ENCODE results near the gene TFPT.

TFPT gene

DNA sequence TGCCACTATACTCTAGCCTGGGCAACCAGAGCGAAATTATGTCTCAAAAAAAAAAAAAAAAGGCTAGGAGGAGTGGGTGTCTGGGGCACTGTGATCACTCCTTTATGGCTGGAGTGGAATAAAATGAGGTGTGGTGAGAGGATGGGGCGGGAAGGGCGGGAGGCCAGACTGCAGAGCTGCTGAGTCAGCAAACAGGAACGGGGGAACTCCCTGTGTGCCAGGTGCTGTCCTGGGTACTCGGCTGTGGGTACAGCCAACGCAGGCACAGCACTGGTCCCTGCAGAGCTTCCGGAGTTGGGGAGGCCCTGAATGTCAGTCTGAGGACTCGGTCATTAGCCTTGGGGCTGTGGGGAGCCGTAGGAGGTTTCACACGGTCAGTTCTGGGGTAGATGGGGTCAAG lies 5.8 kb upstream of the TFPT start:
- TF ChIP-seq, protein P1, sequence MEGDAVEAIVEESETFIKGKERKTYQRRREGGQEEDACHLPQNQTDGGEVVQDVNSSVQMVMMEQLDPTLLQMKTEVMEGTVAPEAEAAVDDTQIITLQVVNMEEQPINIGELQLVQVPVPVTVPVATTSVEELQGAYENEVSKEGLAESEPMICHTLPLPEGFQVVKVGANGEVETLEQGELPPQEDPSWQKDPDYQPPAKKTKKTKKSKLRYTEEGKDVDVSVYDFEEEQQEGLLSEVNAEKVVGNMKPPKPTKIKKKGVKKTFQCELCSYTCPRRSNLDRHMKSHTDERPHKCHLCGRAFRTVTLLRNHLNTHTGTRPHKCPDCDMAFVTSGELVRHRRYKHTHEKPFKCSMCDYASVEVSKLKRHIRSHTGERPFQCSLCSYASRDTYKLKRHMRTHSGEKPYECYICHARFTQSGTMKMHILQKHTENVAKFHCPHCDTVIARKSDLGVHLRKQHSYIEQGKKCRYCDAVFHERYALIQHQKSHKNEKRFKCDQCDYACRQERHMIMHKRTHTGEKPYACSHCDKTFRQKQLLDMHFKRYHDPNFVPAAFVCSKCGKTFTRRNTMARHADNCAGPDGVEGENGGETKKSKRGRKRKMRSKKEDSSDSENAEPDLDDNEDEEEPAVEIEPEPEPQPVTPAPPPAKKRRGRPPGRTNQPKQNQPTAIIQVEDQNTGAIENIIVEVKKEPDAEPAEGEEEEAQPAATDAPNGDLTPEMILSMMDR (IDR thresholded peaks at IDR 0.05; ENCODE audit: low read depth, low read length, missing control alignments), result no peak
- no peak for DNase-seq (ENCODE audit: low read depth)
- H3K4me3 ChIP-seq (ENCODE audit: low read depth, low read length), result no peak overlapping the region

DNA sequence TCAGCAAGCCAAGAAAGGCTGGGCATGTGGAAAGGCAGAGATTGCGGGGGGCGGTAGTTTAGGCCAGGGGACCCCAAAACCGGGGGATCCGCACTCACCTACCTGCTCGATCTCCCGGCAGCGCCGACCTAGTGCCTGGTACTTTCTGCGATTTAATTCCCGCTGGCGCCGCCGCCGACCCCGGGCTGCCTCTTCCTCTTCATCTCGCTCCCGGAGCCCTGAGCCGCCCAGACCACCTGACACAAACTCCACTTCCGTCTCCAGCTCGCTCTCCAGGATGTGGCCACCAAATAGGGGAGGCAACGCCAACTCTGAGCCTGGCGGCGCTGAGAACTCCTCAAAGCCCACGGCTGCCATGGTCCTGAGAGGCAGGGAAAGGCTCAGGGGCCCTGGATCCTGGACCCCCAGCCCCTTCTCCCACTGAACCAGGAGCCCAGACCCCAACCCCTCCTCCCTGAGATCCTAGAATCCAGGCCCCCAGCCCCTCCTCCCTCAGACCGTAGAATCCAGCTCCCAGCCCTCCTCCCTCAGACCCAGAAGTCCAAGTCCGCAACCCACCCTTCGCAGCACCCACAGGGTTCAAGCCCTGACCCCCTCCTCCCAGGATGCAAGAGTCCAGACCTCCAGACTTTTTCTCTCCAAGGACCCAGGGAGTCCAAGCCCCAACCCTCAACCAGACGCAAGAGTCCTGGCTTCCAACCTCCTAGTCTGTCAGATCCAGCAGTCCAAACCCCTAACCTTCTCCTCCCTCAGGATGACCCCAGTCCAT lies 933 bp downstream of the TFPT start:
- DNase-seq (ENCODE audit: low read depth), result no peak
- TF ChIP-seq, protein P1 (IDR thresholded peaks at IDR 0.05; ENCODE audit: low read depth, low read length, missing control alignments), result no peak
- H3K4me3 ChIP-seq (ENCODE audit: low read depth, low read length), result peak overlapping the region; percentile 78

DNA sequence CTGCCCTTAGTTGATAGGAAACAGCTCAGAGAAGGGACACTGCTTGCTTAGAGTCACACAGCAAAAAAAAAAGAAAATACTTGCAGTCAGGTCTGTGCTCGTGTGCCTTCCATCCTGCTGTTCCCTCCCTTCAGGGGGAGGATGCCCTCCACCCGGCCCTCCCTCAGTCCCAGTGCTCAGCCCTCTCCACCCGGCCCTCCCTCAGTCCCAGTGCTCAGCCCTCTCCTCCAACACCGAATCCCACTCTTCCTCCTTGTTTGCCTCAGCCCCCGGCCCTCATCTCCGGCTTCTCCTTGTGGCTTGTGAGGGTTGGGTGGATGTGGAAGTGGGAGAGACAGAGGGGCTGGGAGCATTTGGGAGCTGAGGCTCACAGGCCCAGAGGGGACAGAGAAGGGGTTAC lies 5.8 kb downstream of the TFPT start:
- no peak overlapping the region for H3K4me3 ChIP-seq (ENCODE audit: low read depth, low read length)
- TF ChIP-seq, protein P1 (IDR thresholded peaks at IDR 0.05; ENCODE audit: low read depth, low read length, missing control alignments), result no peak
- DNase-seq (ENCODE audit: low read depth), result no peak

DNA sequence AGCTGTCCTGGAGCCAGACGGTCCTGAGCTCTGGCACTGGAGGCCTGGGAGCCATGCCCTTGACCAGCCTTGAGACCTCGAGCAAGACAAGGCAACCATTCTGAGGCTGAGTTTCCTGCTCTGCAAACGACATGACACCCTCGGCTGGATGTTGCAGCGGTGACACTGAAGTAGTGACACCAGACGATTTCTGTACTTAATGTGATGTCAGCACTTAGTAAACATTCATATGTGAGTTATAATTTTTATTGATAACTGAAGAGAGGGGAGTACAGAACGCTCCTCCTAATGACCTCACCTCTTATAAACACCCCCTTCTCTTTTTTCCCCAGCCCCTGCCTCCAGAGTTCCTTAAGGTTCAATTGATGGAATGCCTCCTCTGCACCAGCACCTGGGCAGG lies 7.0 kb downstream of the TFPT start:
- no peak overlapping the region for H3K4me3 ChIP-seq (ENCODE audit: low read depth, low read length)
- no peak for DNase-seq (ENCODE audit: low read depth)
- TF ChIP-seq, protein P1 (IDR thresholded peaks at IDR 0.05; ENCODE audit: low read depth, low read length, missing control alignments), result no peak

DNA sequence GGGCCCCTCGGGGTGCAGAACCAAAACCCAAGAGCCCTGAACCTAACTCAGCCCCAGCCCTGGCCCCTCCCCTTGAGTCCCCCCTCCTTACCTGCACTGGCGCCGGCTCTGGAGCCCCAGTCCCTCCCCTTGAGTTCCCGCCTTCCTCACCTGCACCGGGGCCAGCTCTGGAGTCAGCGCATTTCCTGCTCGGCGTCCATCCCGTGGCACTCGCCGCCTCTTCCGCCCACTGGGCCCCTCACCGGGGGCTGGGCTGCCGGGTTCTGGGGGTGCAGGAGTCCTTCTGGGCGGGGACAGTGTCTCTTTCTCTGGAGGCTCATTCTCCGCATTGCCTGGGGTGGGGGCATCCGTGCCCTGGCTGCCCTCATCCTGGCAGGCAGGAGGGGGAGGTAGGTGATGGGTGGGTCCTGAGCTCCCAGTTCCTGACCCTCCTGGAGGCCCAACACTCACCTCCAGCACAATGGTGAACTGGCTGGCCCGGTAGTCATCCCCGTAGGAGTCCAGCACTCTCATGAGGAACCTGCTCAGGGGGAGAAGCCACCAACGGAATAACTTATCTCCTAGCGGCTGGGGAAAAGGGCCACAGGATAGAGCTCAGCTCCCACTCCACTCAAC lies 7.5 kb downstream of the TFPT start:
- TF ChIP-seq, protein P1 (IDR thresholded peaks at IDR 0.05; ENCODE audit: low read depth, low read length, missing control alignments), result no peak
- DNase-seq (ENCODE audit: low read depth), result no peak

DNA sequence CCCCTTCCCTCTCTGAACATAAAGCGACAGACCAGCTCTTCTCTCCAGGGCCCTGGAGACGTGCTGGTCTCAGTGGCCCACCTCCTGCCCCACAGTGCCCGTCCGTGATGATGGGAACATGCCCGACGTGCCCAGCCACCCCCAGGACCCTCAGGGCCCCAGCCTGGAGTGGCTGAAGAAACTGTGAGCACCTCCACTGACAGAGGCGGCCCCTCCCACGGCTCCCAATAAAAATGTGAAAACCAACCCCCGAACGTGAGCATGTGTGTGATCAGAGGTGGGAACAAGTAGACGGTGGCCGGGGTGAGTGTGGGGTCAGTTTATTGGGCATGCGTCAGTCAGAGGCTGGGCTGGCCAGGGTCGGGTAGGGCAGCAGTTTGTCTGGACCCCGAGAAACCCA lies 8.7 kb downstream of the TFPT start:
- H3K4me3 ChIP-seq (ENCODE audit: low read depth, low read length), result no peak overlapping the region
- no peak for DNase-seq (ENCODE audit: low read depth)
- TF ChIP-seq, protein P1 (IDR thresholded peaks at IDR 0.05; ENCODE audit: low read depth, low read length, missing control alignments), result no peak

More for the DNA sequence above, 7.5 kb downstream of the TFPT start:
- H3K4me3 ChIP-seq (ENCODE audit: low read depth, low read length), result no peak overlapping the region
